Dermis blood vessel endothelial cell (primary cell): ENCODE measurements around the gene ETV7. TPM values are rescaled to one million over a fixed set of nuclear protein-coding genes. Genes with fewer than 3 reads are reported as not detected.
"Not testable (repeated sequence)": the region's sequence is repeated elsewhere in the genome, so short reads cannot be mapped to it uniquely, and the experiment has no call there.

Experiments
- DNase-seq: peaks from one replicate; pipeline ENCODE4 v3.0.0; 2010
- total RNA-seq: library from RNA; depleted of rRNA; stranded (reverse); fragments of >200 nt; gene quantifications from 2 replicates; pipeline ENCODE4 v1.2.3, GENCODE V29; 2014

The ETV7 gene
- total RNA-seq, 1 donor from 2014 or later: 0.17 TPM

DNA sequence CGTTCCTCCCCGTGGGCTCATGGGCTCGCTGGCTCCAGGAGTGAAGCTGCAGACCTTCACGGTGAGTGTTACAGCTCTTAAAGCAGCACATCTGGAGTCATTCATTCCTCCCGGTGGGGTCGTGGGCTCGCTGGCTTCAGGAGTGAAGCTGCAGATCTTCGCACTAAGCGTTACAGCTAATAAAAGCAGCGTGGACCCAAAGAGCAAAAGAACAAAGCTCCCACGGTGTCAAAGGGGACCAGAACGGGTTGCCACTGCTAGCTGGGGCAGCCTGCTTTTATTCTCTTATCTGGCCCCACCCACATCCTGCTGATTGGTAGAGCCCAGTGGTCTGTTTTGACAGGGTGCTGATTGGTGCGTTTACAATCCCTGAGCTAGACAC, 24.1 kb downstream of the ETV7 start:
- DNase-seq: not testable (repeated sequence)

DNA sequence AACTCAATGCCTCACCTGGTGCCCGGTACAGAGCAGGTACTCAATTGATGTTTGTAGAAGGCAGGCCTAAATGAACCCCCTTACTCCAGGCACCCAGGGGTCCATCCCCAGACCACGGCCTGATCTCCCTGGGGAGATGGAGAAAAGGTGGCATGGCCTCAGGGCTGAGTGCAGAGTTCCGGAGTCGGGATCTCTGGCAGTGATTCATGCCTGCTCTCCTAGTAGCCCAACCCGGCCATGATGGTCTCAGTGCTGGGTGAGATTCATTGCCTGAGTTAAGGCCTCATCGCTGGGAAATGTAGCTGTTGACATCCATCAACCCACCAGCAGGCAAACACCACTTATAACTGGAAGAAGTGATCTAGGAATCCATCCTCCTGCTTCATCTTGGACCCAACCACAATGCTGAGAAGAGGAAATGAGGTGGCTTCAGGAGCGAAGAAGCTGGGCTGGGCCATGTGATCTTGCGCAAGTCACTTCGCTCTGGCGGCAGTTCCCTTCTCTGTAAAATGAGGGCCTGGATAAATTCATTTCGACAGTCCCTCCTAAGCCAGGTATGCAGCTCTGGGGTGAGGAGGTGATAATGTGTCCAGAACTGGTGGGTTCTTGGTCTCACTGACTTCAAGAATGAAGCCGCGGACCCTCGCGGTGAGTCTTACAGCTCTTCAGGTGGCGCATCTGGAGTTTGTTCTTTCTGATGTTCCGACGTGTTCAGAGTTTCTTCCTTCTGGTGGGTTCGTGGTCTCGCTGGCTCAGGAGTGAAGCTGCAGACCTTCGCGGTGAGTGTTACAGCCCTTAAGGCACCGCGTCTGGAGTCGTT, 24.7 kb downstream of the ETV7 start:
- no peak for DNase-seq

DNA sequence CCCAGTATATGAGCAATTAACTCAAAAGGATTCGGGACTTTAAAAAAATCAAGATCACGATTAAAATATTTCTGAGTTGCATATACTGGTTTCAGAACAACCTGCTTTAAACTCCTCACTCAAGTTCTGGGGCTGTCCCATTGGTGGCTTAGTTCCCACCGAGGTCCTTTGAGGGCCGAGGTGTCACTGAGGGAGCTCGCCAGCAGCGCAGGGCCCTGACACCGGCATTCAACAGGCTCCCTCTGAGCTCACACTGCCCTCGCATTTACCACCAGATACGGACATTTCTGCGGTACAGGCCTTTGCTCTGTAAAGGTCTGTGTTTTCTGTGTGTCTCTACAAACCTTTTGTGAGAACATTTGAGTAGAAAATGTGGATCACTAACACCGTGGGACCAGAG, 26.4 kb downstream of the ETV7 start:
- no peak for DNase-seq

DNA sequence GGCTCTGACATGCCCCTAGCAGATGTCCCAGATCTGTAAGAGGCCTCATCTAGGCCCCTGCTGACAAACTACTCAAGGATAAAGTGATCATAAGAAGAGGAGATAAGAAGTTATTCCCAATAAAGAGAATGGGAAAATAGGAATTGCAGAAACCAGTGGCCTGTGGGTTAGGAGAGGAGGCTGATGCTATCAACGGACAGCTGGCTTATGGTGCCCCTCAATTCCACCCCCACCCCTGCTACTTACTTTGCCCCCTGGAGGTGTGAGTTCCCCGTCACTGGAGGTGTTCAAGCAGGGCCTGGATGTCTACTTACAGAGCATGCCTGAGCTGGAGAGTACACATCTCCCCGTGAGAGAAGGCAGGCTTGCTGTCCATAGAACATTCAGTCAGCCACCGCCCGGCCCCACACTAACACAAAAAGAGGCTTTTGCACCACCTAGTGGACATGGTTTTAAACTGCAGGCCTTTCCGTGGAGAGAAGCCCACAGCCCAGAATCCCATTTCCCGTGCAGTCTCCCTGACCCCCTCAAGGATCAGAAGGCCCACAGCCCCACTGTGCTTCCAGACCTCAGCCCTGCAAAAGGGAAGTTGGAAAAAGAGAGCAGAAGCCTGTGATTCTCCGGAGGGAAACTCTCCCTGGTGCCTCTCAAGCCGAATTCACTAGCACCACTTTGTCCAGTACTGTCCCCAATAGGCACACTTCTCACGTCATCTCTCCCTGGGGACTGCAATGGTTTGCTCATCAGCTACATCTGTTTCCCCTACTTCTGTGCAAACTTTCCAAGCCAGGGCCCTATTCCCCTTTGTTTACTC, 27.0 kb downstream of the ETV7 start:
- peak; percentile 85 for DNase-seq

DNA sequence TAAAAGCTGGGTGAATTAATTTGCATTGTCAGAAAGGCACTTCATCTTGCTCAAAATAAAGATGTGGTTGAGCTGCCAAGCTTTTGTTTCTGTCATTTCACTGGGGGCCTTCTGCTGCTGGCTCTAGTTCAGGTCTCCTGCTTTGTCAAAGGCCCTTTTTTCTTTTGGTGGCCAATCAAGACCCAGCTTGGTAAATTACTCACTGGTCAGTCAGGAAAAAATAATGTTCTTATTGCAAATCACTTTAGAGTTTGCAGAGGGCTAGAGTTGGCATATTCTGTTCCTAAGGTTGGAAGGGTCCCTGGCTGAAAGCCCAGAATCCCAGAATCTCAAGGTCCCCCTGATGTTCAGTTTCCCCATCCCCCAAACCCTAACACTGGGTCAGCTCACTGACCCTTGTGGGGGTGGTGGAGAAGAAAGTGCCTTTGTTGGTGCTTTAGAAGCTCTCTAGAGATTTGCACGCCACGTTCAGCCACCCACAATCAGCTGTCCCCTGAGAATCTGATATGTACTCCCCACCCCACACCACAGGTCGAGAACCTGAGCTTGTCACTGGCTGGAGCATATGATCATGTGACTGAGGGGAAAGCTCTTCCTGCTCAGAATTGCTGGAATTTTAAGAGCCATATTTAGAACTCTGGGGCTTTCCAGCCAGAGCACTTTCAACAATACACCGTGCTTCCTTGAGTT, 29.1 kb downstream of the ETV7 start:
- peak; percentile 73 for DNase-seq

DNA sequence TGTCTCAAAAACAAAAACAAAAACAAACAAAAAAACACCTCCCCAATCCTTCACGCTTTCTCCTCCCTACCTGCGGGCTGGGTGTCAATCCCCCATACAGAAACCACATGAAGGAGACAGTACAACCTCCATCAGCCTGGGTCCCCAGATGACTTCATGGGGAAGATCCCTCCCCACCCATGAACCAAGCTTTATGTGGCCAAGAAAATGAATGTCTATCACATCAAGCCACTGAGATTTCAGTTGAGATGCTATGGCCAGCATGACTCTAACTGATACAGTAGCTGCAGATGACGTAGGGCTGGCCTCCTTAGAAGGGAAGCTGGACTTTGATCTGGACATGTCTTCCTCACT, 29.6 kb downstream of the ETV7 start:
- DNase-seq: no peak

DNA sequence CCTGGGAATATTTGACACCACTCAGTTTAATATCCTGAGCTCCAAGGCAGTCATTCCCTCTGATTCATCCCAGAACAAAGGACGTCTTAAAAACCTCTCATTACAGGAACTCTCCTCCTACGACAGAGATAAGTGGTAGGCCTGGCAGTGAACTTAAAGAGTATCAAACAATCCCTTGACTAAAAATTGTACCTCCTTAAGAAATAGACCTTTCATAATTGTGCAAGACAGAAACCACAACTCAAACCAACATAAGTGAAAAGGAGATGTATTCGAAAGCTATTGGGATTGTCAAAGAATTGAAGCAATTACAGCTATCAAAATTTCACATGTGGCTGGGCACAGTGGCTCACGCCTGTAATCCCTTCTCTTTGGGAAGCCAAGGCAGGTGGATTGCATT, 31.6 kb downstream of the ETV7 start:
- DNase-seq: peak; percentile 36

DNA sequence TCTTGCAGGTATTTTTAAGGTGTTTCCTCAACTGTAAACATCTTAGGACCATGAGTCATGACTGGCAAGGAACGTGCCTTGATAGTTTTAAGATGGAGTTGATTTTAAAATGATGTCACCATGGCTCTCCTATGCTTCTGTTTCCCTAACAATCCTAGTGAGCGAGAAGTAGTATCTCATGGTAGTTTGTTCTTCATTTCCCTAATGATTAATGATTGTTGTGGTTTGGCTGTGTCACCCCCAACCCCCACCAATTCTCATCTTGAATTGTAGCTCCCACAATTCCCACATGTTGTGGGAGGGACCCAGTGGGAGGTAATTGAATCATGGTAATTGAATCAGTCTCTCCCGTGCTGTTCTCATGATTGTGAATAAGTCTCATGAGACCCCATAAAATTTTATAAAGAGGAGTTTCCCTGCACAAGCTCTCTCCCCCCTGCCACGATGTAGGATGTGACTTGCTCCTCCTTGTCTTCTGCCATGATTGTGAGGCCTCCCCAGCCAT, 34.0 kb downstream of the ETV7 start:
- peak; percentile 48 for DNase-seq

DNA sequence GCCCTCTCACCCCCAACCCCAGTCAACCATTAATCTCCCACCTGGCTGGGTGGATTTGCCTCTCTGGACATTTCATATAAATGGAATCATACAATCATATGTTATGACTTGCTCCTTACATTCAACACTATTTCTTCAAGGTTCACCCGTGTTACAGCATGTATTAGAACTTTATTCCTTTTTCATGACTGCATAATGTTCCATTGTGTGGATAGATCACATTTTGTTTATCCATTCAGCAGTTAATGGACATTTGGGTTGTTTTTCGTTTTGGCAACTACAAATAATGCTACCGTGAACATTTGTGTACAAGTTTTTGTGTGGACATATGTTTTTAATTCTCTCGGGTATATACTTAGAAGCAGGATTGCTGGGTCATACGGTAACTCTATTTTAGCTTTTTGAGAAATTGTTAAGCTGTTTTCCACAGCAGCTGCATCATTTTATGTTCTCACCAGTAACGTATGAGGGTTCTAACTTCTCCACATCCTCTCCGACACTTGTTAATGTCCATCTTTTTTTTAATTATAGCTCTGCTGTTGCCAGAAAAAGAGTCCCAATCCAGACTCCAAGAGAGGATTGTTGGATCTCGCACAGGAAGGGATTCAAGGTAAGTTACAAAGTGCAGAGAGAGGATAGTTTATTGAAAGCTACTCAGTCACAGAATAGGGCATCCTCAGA, 34.9 kb downstream of the ETV7 start:
- no peak for DNase-seq

DNA sequence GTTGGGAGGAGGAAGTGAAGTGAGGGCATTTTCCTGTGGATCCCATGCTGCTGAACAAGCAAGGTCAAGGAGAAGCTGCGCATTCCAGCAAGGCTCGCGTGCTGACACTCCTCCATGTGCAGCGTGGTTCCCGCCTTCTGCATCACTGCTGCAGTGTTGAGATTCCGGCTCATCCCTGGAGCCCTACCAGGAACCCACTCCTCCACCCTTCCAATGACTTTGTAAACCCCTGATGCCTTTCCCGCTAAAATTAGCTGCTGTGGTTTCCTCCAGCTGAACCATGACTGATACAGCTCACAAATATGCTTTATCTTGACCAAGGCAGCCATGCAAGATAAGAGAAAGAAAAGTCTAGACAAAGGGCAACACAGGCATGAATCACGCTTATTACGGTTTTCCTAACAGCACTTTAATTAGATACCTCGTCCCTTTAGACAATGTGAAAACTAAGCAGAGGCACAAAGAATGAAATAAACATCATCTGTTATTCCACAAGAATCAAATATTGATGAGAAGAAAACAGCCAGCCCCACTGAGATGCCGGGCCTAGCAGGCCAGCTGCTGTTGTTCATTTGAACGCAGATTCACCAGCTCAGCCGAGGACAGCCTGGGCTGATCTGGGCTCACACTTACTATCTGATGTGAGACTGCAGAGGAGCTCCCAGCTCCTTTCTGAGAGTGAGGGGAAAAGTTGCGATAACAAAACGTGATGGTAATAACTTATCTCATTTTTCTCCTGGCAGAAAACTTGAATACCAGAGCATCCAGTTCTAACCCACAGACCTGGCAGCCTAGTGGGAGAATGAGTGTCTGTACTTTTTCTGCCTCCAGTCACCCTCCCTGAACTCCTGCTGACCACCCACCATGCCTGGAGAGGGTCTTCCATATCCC, 36.5 kb downstream of the ETV7 start:
- DNase-seq: peak; percentile 91

DNA sequence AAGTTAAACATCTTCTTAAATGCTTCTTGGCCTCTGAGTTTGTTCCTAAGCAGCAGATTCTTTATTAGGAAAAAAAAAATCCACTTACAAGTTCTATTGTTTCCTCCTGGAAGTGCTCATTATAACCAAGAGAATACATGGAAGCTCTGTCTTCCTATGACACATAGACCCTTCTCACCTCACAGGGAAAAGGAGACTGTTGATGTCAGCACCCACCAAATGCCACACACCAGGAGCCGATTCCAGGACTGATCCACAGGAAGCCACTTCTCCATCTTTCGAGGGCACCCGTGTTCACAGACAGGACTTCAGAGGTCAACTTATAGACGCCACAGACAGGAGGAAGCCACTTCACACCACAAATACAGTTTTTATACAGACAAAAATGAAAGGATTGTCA, 37.4 kb downstream of the ETV7 start:
- DNase-seq: peak; percentile 95

DNA sequence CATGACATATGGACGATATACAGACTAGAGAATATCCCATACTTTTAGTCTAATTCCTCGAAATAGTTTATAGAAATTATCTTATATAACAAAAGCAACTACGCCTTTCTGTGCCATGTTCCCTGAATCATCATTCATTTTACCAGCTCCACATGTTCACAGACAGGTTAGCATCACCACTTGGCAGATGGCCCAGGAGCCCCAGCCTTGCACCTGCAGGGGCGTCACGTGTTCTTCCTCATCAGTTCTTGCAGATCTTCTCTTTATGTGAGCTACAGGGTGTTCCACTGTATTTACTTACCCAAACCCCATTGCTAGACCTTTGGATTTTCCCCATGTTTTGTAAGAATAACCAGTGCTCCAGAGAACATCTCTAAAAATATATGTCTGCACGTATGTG, 38.2 kb downstream of the ETV7 start:
- peak; percentile 48 for DNase-seq

DNA sequence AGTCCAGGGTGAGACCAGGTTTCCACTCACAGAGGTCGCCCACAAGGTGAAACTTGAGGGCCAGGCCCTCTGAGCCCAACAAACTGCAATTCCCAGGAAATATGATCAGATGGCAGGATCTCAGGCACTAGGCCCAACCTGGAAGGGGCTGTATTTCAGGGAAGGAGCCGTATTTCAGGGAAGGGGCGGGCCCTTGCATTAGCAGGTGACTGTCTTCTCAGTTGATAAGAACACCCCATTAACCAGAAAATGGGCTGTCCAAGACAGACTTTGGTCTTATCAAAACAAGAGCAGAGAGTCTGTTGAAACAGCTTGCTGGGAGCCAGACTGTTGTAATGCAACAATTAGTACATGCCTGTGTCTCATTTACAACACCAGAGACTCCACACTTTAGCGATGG, 39.8 kb downstream of the ETV7 start:
- no peak for DNase-seq

DNA sequence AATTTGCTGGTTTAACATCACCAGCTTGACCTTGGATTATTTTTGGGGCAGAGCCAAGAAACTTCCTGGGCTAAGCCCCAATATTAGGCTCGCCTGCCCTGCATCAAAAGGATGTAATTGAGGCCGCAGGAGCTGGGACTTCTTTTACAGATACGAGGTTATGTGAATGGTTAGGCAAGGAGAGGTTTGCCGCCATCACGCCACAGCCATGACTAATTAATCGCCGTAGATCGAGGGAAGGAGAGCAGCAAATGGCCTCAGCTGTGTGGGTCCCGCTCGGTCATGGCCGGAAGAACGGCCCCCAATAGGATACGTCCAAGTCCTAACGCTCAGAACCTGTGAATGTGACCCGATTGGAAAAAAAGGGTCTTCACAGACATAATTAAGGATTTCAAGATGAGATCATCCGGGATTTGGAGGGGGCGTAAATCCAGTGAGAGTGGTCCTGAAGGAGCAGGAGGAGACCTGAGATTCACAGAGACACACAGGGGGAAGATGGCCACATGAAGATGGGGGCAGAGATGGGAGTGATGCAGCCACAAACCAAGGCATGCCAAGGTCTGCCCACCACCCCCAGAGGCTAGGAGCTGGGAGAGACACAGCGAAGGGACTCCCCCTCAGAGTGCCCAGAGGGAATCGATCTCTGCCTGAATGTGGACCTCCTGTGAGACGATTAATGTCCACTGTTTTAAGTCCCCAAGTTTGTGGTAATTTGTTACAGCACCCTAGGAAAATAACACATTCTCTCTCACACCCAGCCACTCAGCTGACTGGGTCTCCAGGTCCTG, 40.8 kb downstream of the ETV7 start:
- DNase-seq: no peak

DNA sequence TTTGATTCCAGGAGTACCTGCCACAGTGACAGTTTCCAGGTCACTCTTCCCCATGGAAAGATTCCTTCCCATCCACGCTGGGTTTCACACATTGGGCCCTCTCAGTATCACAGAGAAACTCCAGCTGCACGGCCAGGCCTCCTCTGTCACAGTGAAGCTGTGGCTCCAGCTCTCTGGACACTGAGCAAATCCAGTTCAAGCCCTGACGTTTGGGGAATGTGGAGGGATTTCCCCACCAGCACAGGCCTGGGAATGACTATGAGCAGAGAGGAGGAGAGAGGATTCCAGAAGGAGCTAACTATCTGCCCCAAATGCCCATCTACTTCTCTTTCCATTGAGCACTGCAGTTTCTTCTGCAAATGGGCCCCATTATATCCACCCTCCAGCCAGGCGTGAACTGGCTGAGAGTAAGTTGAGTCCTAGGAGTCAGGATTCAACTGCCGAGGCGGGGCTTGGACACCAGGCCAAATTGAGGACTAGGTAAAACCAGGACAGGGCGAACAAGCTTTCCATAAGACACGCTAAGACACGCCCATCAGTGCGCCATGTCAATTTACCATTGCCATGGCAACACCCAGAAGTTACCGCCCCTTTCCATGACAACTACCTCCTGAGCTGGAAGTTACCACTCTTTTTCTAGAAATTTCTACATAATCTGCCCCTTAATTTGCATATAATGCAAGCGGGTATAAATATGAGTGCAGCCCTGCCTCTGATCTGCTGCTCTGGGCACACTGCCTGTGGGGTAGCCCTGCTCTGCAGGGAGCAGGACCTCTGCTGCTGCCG, 41.6 kb downstream of the ETV7 start:
- DNase-seq: no peak

DNA sequence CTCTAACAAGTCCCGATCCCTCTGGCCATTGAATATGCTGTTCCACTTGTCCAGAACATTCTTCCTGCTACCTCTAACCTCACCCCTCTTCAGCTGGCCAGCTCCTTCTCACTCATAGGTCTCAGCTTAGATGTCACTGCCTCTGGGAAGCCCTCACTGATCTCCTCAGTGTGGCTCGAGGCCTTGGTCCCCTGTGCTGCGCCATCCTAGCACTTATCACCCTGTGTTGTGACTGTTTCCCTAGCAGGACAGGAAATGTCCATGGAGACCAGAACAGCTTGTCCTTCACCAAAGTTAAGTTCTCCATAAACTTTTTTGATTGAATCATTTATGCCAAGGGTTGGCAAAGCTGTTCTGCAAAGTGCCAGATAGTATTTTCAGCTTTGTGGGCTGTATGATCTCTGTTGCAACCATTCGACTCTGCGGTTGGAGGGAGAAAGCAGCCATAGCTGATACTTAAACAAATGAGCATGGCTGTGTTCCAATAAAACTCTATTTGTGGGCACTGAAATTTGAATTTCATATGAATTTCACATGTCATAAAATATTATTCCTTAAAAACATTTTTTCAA, 44.3 kb downstream of the ETV7 start:
- no peak for DNase-seq

DNA sequence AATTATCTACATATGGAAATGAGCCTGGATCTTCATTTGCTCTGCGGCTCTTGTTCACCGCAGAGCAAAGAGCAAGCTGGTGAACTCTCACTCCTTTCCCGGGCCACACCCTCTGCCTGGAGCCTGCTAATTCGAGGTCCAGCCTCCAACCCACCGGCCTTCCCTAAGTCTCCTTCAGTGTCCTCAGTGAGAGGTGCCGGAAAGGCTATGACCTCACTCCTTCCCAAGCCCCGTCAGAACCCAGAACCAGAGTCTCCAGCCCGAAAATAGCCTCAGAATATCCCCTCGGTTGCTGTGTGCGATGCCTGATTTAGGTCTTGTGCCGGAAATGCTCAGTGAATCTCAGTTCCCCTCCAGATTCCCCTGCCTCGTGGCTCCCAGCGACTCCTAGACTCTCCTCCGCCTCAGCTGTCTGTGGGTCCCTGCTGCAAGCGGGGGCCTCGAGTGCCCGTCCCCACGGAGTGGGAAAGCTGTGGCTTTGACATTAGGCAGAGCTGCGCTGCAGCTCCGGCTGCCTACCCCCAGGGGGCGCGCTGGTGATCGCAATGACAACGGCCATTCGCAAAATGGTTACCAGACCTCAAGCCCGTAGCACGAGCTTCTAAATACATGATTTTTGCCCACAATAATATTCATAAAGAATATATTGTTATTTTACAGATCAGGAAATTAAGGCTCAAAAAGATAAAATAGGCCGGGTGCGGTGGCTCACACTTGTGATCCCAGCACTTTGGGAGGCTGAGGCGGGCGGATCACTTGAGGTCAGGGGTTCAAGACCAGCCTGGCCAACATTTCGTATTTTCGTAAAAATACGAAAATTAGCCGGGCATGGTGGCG, 46.6 kb downstream of the ETV7 start:
- peak; percentile 77 for DNase-seq

DNA sequence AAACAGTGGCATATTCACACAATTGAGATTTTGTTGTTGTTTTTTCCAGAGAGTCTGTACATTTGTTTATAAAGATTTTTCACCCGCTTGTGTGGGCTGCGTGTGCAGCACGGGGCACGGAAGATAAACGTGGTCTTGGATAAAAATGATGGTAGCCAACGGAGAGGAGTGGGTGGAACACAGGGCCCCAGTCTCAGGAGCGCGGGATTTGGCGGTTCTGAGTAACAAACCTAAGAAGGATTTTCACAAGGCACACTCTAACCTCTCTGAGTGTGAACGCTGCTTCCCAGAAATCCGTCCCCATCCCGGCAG, 47.2 kb downstream of the ETV7 start:
- no peak for DNase-seq

DNA sequence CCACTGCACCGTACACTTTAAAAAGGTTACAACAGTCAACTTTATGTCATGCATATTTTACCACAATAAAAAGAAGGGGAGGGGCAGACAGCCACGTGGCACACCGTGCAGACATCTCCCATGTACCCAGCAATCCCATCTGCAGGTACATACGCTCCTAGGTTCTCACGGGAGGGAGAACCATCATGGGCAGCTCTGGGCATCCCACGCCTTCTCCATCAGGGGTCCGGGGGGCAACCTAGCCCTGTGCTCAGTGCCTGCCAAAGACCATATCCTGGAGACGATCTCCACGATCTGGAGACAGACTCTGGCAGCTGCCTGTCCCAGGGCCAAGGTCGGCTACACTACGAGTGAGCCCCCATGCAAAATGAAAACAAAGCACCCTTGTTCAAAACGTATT, 48.3 kb downstream of the ETV7 start:
- DNase-seq: no peak
